Activated CD8-positive, alpha-beta T cell treated with anti-CD3 and anti-CD28 coated beads for 36 hours (primary cell): ENCODE data around the gene LRRC8B. TPM values are rescaled to one million over a fixed set of nuclear protein-coding genes. Genes with fewer than 3 reads are reported as not detected.

Experiments
- ATAC-seq: fragments of 200-7000 bp; cut with Tn5 transposase; one replicate; pipeline ENCODE4 v1.10.0; 2021; ENCODE audit warnings: mild to moderate bottlenecking, moderate library complexity
- CTCF ChIA-PET: fragments of 350-600 bp; sonication (Branson Sonifier 250); formaldehyde crosslinking; loops from one replicate; lab custom pipeline; 2021; ENCODE audit warnings: antibody characterized with exemption; lab: Charles Lee
- POLR2A ChIA-PET: fragments of 350-600 bp; sonication (Branson Sonifier 250); formaldehyde crosslinking; loops from one replicate; lab custom pipeline; 2021; ENCODE audit warnings: antibody characterized with exemption; lab: Charles Lee
- DNase-seq: peaks from one replicate; pipeline ENCODE4 v3.0.0-alpha.2; 2020
- H3K27ac Mint-ChIP-seq: one replicate; pipeline ENCODE4 v1.8.0; 2021; ENCODE audit warnings: mild to moderate bottlenecking, mixed read lengths
- H3K27me3 Mint-ChIP-seq: one replicate; pipeline ENCODE4 v1.8.0; 2021; ENCODE audit warnings: mixed read lengths
- H3K36me3 Mint-ChIP-seq: one replicate; pipeline ENCODE4 v1.8.0; 2021; ENCODE audit warnings: low read depth, mixed read lengths
- H3K4me1 Mint-ChIP-seq: one replicate; pipeline ENCODE4 v1.8.0; 2021; ENCODE audit warnings: low read depth, mixed read lengths
- H3K4me3 Mint-ChIP-seq: one replicate; pipeline ENCODE4 v1.8.0; 2021; ENCODE audit warnings: mild to moderate bottlenecking, moderate library complexity, mixed read lengths
- H3K9me3 Mint-ChIP-seq: one replicate; pipeline ENCODE4 v1.8.0; 2021; ENCODE audit warnings: mixed read lengths
- CTCF ChIP-seq: fragments of 200-600 bp; IDR thresholded peaks from one replicate; pipeline ENCODE4 v1.8.0; 2022; ENCODE audit warnings: antibody characterized with exemption, mild to moderate bottlenecking
- intact Hi-C: fragments of 100-400 bp; cut with micrococcal nuclease; formaldehyde crosslinking; loops from one replicate; pipeline ENCODE4 v1.10.0; 2022
- total RNA-seq, 2 experiments: library from RNA; stranded (reverse); gene quantifications; one replicate each; pipeline ENCODE4 v1.2.3, GENCODE V29; 2021

The LRRC8B gene
- total RNA-seq, 2 experiments from 2014 or later, result 24.9 to 31.7 TPM

- no peak overlapping the region for H3K27ac Mint-ChIP-seq
- CTCF ChIA-PET, result interaction anchor here (1.0 to 1.4 kb wide), 2 partner anchors 10 to 91 kb away, joined by 3 to 5 read pairs; no protein-coding TSS in a partner anchor
Measured at GRCh38 chr1:89574621-89575020, 50.0 kb downstream of the LRRC8B start.

GRCh38 chr1:89575207-89575606, 50.6 kb downstream of the LRRC8B start:
- DNase-seq, result no peak
- H3K4me3 Mint-ChIP-seq, result no peak overlapping the region
- ChIA-PET CTCF (interaction anchor here (1.0 to 1.4 kb wide), 2 partner anchors 11 to 92 kb away, joined by 3 to 5 read pairs; no protein-coding TSS in a partner anchor), POLR2A (interaction anchor here (0.9 to 1.4 kb wide), 2 partner anchors 29 to 56 kb away, joined by 3 read pairs; no protein-coding TSS in a partner anchor)
- peaks cover 4% of the 10 kb centered on the region for H3K9me3 Mint-ChIP-seq
- H3K4me1 Mint-ChIP-seq, result peaks cover 15% of the 10 kb centered on the region
- H3K27ac Mint-ChIP-seq, result no peak overlapping the region
- no peaks in the 10 kb centered on the region for H3K27me3 Mint-ChIP-seq
- intact Hi-C loops, result no loop called here
- TF ChIP-seq CTCF, result no peak
- no peak for ATAC-seq
- H3K36me3 Mint-ChIP-seq, result peaks cover 55% of the 10 kb centered on the region

More at GRCh38 chr1:89574621-89575020, 50.0 kb downstream of the LRRC8B start:
- Mint-ChIP-seq H3K27me3 (no peaks in the 10 kb centered on the region), H3K4me1 (peaks cover 14% of the 10 kb centered on the region), H3K36me3 (peaks cover 55% of the 10 kb centered on the region), H3K9me3 (peaks cover 8% of the 10 kb centered on the region), H3K4me3 (no peak overlapping the region)
- intact Hi-C loops, result no loop called here
- POLR2A ChIA-PET, result interaction anchor here (0.8 to 1.4 kb wide), 3 partner anchors 28 to 57 kb away, joined by 3 read pairs; no protein-coding TSS in a partner anchor
- no peak for TF ChIP-seq CTCF
- ATAC-seq (no peak), DNase-seq (no peak)

- no peak for DNase-seq
- H3K27me3 Mint-ChIP-seq, result no peaks in the 10 kb centered on the region
- ChIA-PET CTCF (no interaction called here), POLR2A (no interaction called here)
- TF ChIP-seq CTCF, result no peak
- H3K27ac Mint-ChIP-seq, result no peak overlapping the region
- ATAC-seq, result no peak
- H3K4me3 Mint-ChIP-seq, result no peak overlapping the region
- peaks cover 55% of the 10 kb centered on the region for H3K36me3 Mint-ChIP-seq
- H3K4me1 Mint-ChIP-seq, result peaks cover 20% of the 10 kb centered on the region
- H3K9me3 Mint-ChIP-seq, result no peaks in the 10 kb centered on the region
- intact Hi-C loops, result no loop called here
Measured at GRCh38 chr1:89576013-89576412, 51.4 kb downstream of the LRRC8B start.

GRCh38 chr1:89578151-89578550, 53.5 kb downstream of the LRRC8B start:
- no peaks in the 10 kb centered on the region for H3K9me3 Mint-ChIP-seq
- ATAC-seq, result no peak
- no peak for TF ChIP-seq CTCF
- H3K36me3 Mint-ChIP-seq, result peaks cover 60% of the 10 kb centered on the region
- POLR2A ChIA-PET, result interaction anchor here (0.9 kb wide), 1 partner anchor 14 kb away, joined by 3 read pairs; no protein-coding TSS in a partner anchor
- peaks cover 34% of the 10 kb centered on the region for H3K4me1 Mint-ChIP-seq
- CTCF ChIA-PET, result no interaction called here
- no peak overlapping the region for H3K4me3 Mint-ChIP-seq
- intact Hi-C loops, result no loop called here
- no peak for DNase-seq
- no peak overlapping the region for H3K27ac Mint-ChIP-seq
- H3K27me3 Mint-ChIP-seq, result no peaks in the 10 kb centered on the region

- H3K27me3 Mint-ChIP-seq, result no peaks in the 10 kb centered on the region
- H3K27ac Mint-ChIP-seq, result no peak overlapping the region
- peaks cover 36% of the 10 kb centered on the region for H3K4me1 Mint-ChIP-seq
- no peak for TF ChIP-seq CTCF
- H3K36me3 Mint-ChIP-seq, result peaks cover 62% of the 10 kb centered on the region
- DNase-seq (no peak), ATAC-seq (no peak)
- CTCF ChIA-PET, result interaction anchor here (1.0 to 2.2 kb wide), 4 partner anchors 9 to 43 kb away, joined by 3 to 11 read pairs (median 3); no protein-coding TSS in a partner anchor
- H3K9me3 Mint-ChIP-seq, result no peaks in the 10 kb centered on the region
- POLR2A ChIA-PET, result interaction anchor here (0.9 kb wide), 1 partner anchor 15 kb away, joined by 3 read pairs; no protein-coding TSS in a partner anchor
- H3K4me3 Mint-ChIP-seq, result no peak overlapping the region
- intact Hi-C loops, result no loop called here
Measured at GRCh38 chr1:89578946-89579684, 54.5 kb downstream of the LRRC8B start.
